Measurements from ENCODE around the gene WIPF1. TPM values are rescaled to one million over a fixed set of nuclear protein-coding genes. Genes with fewer than 3 reads are reported as not detected.

The WIPF1 gene
- total and polyA plus RNA-seq, 2 of the 13 experiments (the other 11 are each of a cell fraction or from before 2014, with no cell fraction given): 0.01 TPM; not detected in 1

DNA sequence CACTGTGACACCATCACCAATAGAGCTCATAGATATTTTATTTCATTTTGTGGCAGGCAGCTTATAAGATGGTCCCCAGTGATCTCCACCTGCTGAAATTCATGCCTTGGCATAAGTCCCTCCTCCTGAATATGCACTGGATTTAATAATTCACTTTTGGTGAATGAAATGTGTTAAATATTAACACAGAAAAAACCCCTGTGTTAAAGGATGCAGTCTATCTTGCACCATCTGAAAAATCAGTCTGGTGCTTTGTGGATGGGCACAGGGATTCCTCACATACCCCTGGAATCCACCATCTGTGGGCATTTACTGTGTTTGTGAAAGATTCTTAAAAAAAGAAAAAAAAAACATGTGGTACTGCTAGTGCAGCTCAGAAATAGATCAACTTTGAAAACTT lies 26.1 kb upstream of the WIPF1 start:
- Histone ChIP-seq H2AFZ (ENCODE audit: low read length) (no peak overlapping the region), H3K9ac (ENCODE audit: insufficient read depth, low read depth, low read length) (no peak overlapping the region), H3K9me3 (ENCODE audit: low read length) (no peaks in the 10 kb centered on the region), H3K36me3 (replicated peaks in 1 of 2; ENCODE audit: control insufficient read depth in 1 of 2, insufficient read depth in 2 of 2, low read length in 2 of 2) (no peaks in the 10 kb centered on the region), H3K4me2 (ENCODE audit: low read depth, low read length) (no peak overlapping the region), H3K79me2 (ENCODE audit: insufficient read depth, low read length) (no peaks in the 10 kb centered on the region), H3K27ac (ENCODE audit: extremely low read length, insufficient read depth, low read length) (no peak overlapping the region), H4K20me1 (ENCODE audit: insufficient read depth, low read length) (no peaks in the 10 kb centered on the region), H3K4me3 (replicated peaks in 1 of 3; ENCODE audit: insufficient read depth in 1 of 3, low read depth in 2 of 3, low read length in 3 of 3) (no peak overlapping the region), H3K27me3 (ENCODE audit: control insufficient read depth in 1 of 2, insufficient read depth in 2 of 2, low read length in 2 of 2) (peaks cover 0 to 3% of the 10 kb centered on the region in 2 experiments; a peak in 2 of 5 replicates), H3K4me1 (ENCODE audit: insufficient read depth, low read length) (no peaks in the 10 kb centered on the region)
- BruUV-seq (replicated peaks): no TSS peak
- no peak for ATAC-seq
- POLR2A ChIA-PET: no interaction called here
- intact Hi-C loops (cut with micrococcal nuclease; ENCODE audit: unreplicated experiment) (no loop called here), in situ Hi-C loops (cut with HindIII; ENCODE audit: extremely low pct_ligation_motif_present, low pct_unique_long_range_greater_than_20kb) (no loop called here)
- no peak for DNase-seq (ENCODE audit: low spot score)
- FAIRE-seq: no peak
- CTCF ChIA-PET (ENCODE audit: low intra/inter-chr PET ratio, low total read pairs): no interaction called here
- TF ChIP-seq ZBTB7A (CRISPR knock-in tag; IDR thresholded peaks at IDR 0.05) (no peak), CENPX (CRISPR knock-in tag; IDR thresholded peaks at IDR 0.05) (no peak), TOE1 (CRISPR knock-in tag; IDR thresholded peaks at IDR 0.05) (no peak), ZNF572 (CRISPR knock-in tag; IDR thresholded peaks at IDR 0.05) (no peak), ZBTB20 (CRISPR knock-in tag; IDR thresholded peaks at IDR 0.05; ENCODE audit: borderline replicate concordance, low read depth) (no peak), ZNF224 (CRISPR knock-in tag; IDR thresholded peaks at IDR 0.05) (no peak), NCOR1 (IDR thresholded peaks at IDR 0.05; ENCODE audit: borderline replicate concordance, low read length) (no peak), ZNF558 (CRISPR knock-in tag; IDR thresholded peaks at IDR 0.05; ENCODE audit: borderline replicate concordance) (no peak), ZNF749 (CRISPR knock-in tag; IDR thresholded peaks at IDR 0.05; ENCODE audit: borderline replicate concordance) (no peak), RAD21 (CRISPR knock-in tag; IDR thresholded peaks at IDR 0.05) (no peak), ZNF547 (CRISPR knock-in tag; IDR thresholded peaks at IDR 0.05) (no peak), GMEB1 (CRISPR knock-in tag; IDR thresholded peaks at IDR 0.05; ENCODE audit: borderline replicate concordance) (no peak), ELF3 (CRISPR knock-in tag; IDR thresholded peaks at IDR 0.05) (no peak), MYNN (CRISPR knock-in tag; IDR thresholded peaks at IDR 0.05; ENCODE audit: low read depth) (no peak), ZNF792 (CRISPR knock-in tag; IDR thresholded peaks at IDR 0.05) (no peak), FOXK2 (IDR thresholded peaks at IDR 0.05) (no peak)
- TF ChIP-seq, protein P1, sequence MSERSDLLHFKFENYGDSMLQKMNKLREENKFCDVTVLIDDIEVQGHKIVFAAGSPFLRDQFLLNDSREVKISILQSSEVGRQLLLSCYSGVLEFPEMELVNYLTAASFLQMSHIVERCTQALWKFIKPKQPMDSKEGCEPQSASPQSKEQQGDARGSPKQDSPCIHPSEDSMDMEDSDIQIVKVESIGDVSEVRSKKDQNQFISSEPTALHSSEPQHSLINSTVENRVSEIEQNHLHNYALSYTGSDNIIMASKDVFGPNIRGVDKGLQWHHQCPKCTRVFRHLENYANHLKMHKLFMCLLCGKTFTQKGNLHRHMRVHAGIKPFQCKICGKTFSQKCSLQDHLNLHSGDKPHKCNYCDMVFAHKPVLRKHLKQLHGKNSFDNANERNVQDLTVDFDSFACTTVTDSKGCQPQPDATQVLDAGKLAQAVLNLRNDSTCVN (CRISPR knock-in tag; IDR thresholded peaks at IDR 0.05; ENCODE audit: borderline replicate concordance): no peak
- TF ChIP-seq, protein P2, sequence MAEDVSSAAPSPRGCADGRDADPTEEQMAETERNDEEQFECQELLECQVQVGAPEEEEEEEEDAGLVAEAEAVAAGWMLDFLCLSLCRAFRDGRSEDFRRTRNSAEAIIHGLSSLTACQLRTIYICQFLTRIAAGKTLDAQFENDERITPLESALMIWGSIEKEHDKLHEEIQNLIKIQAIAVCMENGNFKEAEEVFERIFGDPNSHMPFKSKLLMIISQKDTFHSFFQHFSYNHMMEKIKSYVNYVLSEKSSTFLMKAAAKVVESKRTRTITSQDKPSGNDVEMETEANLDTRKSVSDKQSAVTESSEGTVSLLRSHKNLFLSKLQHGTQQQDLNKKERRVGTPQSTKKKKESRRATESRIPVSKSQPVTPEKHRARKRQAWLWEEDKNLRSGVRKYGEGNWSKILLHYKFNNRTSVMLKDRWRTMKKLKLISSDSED (CRISPR knock-in tag; IDR thresholded peaks at IDR 0.05): no peak
- TF ChIP-seq, protein P3, sequence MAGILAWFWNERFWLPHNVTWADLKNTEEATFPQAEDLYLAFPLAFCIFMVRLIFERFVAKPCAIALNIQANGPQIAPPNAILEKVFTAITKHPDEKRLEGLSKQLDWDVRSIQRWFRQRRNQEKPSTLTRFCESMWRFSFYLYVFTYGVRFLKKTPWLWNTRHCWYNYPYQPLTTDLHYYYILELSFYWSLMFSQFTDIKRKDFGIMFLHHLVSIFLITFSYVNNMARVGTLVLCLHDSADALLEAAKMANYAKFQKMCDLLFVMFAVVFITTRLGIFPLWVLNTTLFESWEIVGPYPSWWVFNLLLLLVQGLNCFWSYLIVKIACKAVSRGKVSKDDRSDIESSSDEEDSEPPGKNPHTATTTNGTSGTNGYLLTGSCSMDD (CRISPR knock-in tag; IDR thresholded peaks at IDR 0.05): no peak
